ENCODE data around the gene ADSS1. TPM values are rescaled to one million over a fixed set of nuclear protein-coding genes. Genes with fewer than 3 reads are reported as not detected.

ADSS1 gene
- total and polyA plus RNA-seq, 2 experiments from 2014 or later, result 3.8 to 7.6 TPM

DNA sequence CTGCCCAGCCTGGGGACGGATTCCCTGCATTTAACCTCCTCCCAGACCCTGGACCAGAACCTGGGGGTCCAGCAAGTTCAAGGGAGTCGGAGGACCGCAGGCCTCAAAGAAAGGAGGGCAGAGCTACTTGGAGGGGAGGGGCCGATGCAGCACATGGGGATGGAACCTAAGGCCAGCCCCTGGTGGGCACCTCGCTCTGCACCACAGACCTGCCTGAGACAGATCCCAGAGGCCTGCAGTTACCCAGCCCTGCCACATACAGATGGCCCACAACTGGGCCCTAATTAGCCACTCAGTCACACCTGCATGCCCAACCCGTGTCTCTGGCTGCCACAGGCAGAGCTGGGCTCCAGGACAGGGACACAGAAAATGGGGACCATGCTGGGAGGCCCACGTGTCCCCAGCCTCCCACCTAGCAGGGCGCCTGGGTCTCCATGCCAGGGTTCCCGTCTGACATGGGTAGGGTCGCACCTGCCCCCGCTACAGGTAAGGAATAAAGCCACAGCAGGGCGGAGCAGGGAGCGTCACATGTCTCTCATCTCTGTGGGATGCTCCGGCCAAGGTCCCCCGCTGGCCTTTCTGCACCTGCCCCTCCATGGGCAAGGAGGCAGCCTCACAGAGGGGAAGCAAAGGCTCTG, 54.8 kb downstream of the ADSS1 start:
- no peaks in the 10 kb centered on the region for H3K27me3 ChIP-seq
- no peaks in the 10 kb centered on the region for H3K36me3 ChIP-seq (replicated peaks; ENCODE audit: insufficient read depth, low read depth)
- no peaks in the 10 kb centered on the region for H3K9me3 ChIP-seq (ENCODE audit: low read depth)
- H3K4me1 ChIP-seq (ENCODE audit: insufficient read depth), result no peaks in the 10 kb centered on the region
- H3K9me2 ChIP-seq (replicated peaks; ENCODE audit: insufficient read depth), result no peaks in the 10 kb centered on the region
- H3K79me2 ChIP-seq, result peaks cover 1% of the 10 kb centered on the region
- no peak overlapping the region for H2AFZ ChIP-seq
- TF ChIP-seq EZH2 (IDR thresholded peaks at IDR 0.05; ENCODE audit: borderline replicate concordance) (no peak), EZH2phosphoT487 (IDR thresholded peaks at IDR 0.05; ENCODE audit: low read depth, severe bottlenecking, unreplicated experiment) (no peak)
- TF ChIP-seq, protein P1, sequence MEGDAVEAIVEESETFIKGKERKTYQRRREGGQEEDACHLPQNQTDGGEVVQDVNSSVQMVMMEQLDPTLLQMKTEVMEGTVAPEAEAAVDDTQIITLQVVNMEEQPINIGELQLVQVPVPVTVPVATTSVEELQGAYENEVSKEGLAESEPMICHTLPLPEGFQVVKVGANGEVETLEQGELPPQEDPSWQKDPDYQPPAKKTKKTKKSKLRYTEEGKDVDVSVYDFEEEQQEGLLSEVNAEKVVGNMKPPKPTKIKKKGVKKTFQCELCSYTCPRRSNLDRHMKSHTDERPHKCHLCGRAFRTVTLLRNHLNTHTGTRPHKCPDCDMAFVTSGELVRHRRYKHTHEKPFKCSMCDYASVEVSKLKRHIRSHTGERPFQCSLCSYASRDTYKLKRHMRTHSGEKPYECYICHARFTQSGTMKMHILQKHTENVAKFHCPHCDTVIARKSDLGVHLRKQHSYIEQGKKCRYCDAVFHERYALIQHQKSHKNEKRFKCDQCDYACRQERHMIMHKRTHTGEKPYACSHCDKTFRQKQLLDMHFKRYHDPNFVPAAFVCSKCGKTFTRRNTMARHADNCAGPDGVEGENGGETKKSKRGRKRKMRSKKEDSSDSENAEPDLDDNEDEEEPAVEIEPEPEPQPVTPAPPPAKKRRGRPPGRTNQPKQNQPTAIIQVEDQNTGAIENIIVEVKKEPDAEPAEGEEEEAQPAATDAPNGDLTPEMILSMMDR (IDR thresholded peaks at IDR 0.05; ENCODE audit: poor library complexity), result no peak
- H4K20me1 ChIP-seq (ENCODE audit: insufficient read depth, poor library complexity, severe bottlenecking), result no peaks in the 10 kb centered on the region
- no peak overlapping the region for H3K4me2 ChIP-seq
- H3K27ac ChIP-seq, result no peak overlapping the region
- no peak overlapping the region for H3K4me3 ChIP-seq
- WGBS (ENCODE audit: low lambda C conversion rate, missing lambda C conversion rate), result 91% methylated on average over 15 of the region's 15 CpGs
- no peak for DNase-seq (ENCODE audit: low spot score)

DNA sequence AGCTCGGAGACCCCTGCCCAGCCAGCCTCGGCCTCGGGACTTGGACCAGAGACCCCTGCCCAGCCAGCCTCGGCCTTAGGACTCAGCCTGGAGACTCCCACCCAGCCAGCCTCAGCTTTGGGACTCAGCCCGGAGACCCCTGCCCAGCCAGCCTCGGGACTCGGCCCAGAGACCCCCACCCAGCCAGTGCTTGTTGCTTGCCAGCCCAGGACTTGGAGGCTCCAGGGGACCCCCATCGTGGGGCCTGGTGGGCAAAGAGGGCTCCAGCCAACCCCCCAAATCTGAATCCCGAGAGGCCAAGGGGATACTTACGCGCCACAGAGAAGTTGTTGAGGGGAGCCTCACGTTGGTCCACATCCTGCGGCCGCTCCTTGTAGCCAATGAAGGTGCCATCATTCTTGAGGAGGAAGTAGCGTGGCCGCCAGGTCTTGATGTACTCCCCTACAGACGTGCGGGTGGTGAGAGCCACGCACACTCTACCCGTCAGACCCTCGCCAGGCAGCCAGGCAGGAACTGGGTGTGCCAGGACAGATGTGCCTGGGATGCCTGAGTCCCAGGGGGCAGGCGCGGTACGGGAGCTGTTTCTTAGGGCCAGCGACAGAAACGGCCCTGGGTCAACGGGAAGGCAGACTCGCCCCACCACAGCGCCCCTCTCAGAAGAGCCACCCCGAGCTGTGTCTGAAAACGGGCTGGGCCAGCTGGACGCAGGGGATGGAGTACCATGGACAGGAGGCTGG, 55.9 kb downstream of the ADSS1 start:
- H3K4me1 ChIP-seq (ENCODE audit: insufficient read depth), result no peaks in the 10 kb centered on the region
- WGBS (ENCODE audit: low lambda C conversion rate, missing lambda C conversion rate), result 97% methylated on average over 32 of the region's 32 CpGs
- H3K27ac ChIP-seq, result no peak overlapping the region
- no peak for DNase-seq (ENCODE audit: low spot score)
- peaks cover 2% of the 10 kb centered on the region for H4K20me1 ChIP-seq (ENCODE audit: insufficient read depth, poor library complexity, severe bottlenecking)
- H3K4me3 ChIP-seq, result no peak overlapping the region
- H3K4me2 ChIP-seq, result no peak overlapping the region
- TF ChIP-seq, protein P1 (IDR thresholded peaks at IDR 0.05; ENCODE audit: poor library complexity), result no peak
- no peak for TF ChIP-seq EZH2 (IDR thresholded peaks at IDR 0.05; ENCODE audit: borderline replicate concordance)
- no peak for TF ChIP-seq EZH2phosphoT487 (IDR thresholded peaks at IDR 0.05; ENCODE audit: low read depth, severe bottlenecking, unreplicated experiment)
- no peaks in the 10 kb centered on the region for H3K9me3 ChIP-seq (ENCODE audit: low read depth)
- no peaks in the 10 kb centered on the region for H3K36me3 ChIP-seq (replicated peaks; ENCODE audit: insufficient read depth, low read depth)
- no peaks in the 10 kb centered on the region for H3K9me2 ChIP-seq (replicated peaks; ENCODE audit: insufficient read depth)
- H3K79me2 ChIP-seq, result peaks cover 10% of the 10 kb centered on the region
- no peak overlapping the region for H2AFZ ChIP-seq
- H3K27me3 ChIP-seq, result no peaks in the 10 kb centered on the region

DNA sequence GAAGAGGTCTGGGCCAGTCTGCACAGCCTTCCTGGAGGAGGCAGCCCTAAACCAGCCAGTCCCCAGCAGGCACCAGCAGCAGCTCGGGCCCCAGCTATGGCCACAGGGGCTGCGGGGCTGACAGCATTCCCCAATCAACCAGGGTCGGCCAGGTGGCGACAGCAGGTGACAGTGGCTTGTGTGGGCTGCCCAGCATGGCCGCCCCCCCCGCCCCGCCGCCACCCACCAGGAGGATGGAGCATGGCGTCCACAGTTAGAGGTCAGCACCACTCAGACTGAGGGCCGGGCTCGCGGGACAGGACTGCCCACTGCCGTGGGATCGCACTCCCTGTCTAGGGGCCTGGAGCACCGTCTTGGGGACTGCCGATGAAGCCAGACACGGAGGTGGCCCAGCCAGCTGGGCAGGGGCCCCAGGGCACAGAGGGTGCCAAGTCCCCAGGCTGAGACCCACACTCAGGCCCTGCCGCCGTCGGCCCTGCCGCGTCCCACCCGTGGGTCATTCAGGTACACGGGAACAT, 56.5 kb downstream of the ADSS1 start:
- WGBS (ENCODE audit: low lambda C conversion rate, missing lambda C conversion rate), result 95% methylated on average over 17 of the region's 24 CpGs
- Histone ChIP-seq H4K20me1 (ENCODE audit: insufficient read depth, poor library complexity, severe bottlenecking) (peaks cover 9% of the 10 kb centered on the region), H3K4me2 (no peak overlapping the region), H3K36me3 (replicated peaks; ENCODE audit: insufficient read depth, low read depth) (no peaks in the 10 kb centered on the region), H3K9me2 (replicated peaks; ENCODE audit: insufficient read depth) (no peaks in the 10 kb centered on the region), H3K4me1 (ENCODE audit: insufficient read depth) (no peaks in the 10 kb centered on the region), H3K4me3 (no peak overlapping the region), H3K27me3 (no peaks in the 10 kb centered on the region), H2AFZ (no peak overlapping the region), H3K9me3 (ENCODE audit: low read depth) (no peaks in the 10 kb centered on the region), H3K27ac (no peak overlapping the region), H3K79me2 (peaks cover 11% of the 10 kb centered on the region)
- DNase-seq (ENCODE audit: low spot score), result no peak
- TF ChIP-seq EZH2phosphoT487 (IDR thresholded peaks at IDR 0.05; ENCODE audit: low read depth, severe bottlenecking, unreplicated experiment), result no peak
- TF ChIP-seq, protein P1 (IDR thresholded peaks at IDR 0.05; ENCODE audit: poor library complexity), result no peak

Data from hepatocyte (in vitro differentiated cells).